ENCODE data around the gene TAPT1.

Gene TAPT1

GRCh38 chr4:16225863-16226815, at the start of gene TAPT1:
TAPT1 (minus strand) TSS chr4:16226471; CDS start chr4:16226457, 14 bp downstream.
- peak; percentile 90 for DNase-seq

GRCh38 chr4:16271411-16271810, 45.1 kb upstream of the TAPT1 start:
- DNase-seq, result peak; percentile 35

GRCh38 chr4:16270454-16271328, 44.4 kb upstream of the TAPT1 start:
- peak; percentile 52 for DNase-seq

GRCh38 chr4:16269742-16270453, 43.6 kb upstream of the TAPT1 start:
- DNase-seq, result peak; percentile 86

- DNase-seq, result no peak
Observed at GRCh38 chr4:16269240-16269639, 43.0 kb upstream of the TAPT1 start.

- DNase-seq, result no peak
Observed at GRCh38 chr4:16268290-16268689, 42.0 kb upstream of the TAPT1 start.

- DNase-seq, result no peak
Observed at GRCh38 chr4:16267639-16268038, 41.4 kb upstream of the TAPT1 start.

GRCh38 chr4:16265820-16266219, 39.5 kb upstream of the TAPT1 start:
- no peak for DNase-seq

GRCh38 chr4:16264798-16265197, 38.5 kb upstream of the TAPT1 start:
- DNase-seq, result peak; percentile 86

GRCh38 chr4:16263056-16263455, 36.8 kb upstream of the TAPT1 start:
- peak; percentile 26 for DNase-seq

- no peak for DNase-seq
Observed at GRCh38 chr4:16262188-16262587, 35.9 kb upstream of the TAPT1 start.

GRCh38 chr4:16261313-16261878, 35.1 kb upstream of the TAPT1 start:
- no peak for DNase-seq

GRCh38 chr4:16259889-16260246, 33.6 kb upstream of the TAPT1 start:
- peak; percentile 54 for DNase-seq

- peak; percentile 64 for DNase-seq
Observed at GRCh38 chr4:16259241-16259888, 33.1 kb upstream of the TAPT1 start.

- DNase-seq, result no peak
Observed at GRCh38 chr4:16257611-16258010, 31.3 kb upstream of the TAPT1 start.

- DNase-seq, result no peak
Observed at GRCh38 chr4:16256343-16256742, 30.1 kb upstream of the TAPT1 start.

- DNase-seq, result peak; percentile 55
Observed at GRCh38 chr4:16255730-16256129, 29.5 kb upstream of the TAPT1 start.

- no peak for DNase-seq
Observed at GRCh38 chr4:16253127-16253960, 27.1 kb upstream of the TAPT1 start.

- DNase-seq, result no peak
Observed at GRCh38 chr4:16250661-16251365, 24.5 kb upstream of the TAPT1 start.

GRCh38 chr4:16248605-16249004, 22.3 kb upstream of the TAPT1 start:
- DNase-seq, result no peak

GRCh38 chr4:16245241-16245640, 19.0 kb upstream of the TAPT1 start:
- DNase-seq, result no peak

All from hematopoietic multipotent progenitor cell treated with erythropoietin and hydrocortisone succinate and interleukin-3 and kit ligand, for 4 days (in vitro differentiated cells).